ENCODE results near the gene APP. TPM values are rescaled to one million over a fixed set of nuclear protein-coding genes. Genes with fewer than 3 reads are reported as not detected.

The APP gene
- total RNA-seq, 1 donor from 2014 or later: 1,137 TPM

GRCh38 chr21:26005464-26005863, 165.1 kb downstream of the APP start:
- H3K27me3 Mint-ChIP-seq (ENCODE audit: unreplicated experiment): peaks cover 1% of the 10 kb centered on the region
- peaks cover 33% of the 10 kb centered on the region for H3K4me1 Mint-ChIP-seq (ENCODE audit: unreplicated experiment)
- peaks cover 36% of the 10 kb centered on the region for H3K36me3 Mint-ChIP-seq (ENCODE audit: low read depth, unreplicated experiment)
- TF ChIP-seq CTCF (IDR thresholded peaks at IDR 0.05; ENCODE audit: unreplicated experiment): no peak
- H3K27ac Mint-ChIP-seq (ENCODE audit: unreplicated experiment): no peak overlapping the region
- no peak overlapping the region for H3K4me3 Mint-ChIP-seq (ENCODE audit: unreplicated experiment)
- no peak for DNase-seq (ENCODE audit: low spot score)
- H3K9me3 Mint-ChIP-seq (ENCODE audit: unreplicated experiment): no peaks in the 10 kb centered on the region

- no peaks in the 10 kb centered on the region for H3K9me3 Mint-ChIP-seq (ENCODE audit: unreplicated experiment)
- no peak for TF ChIP-seq CTCF (IDR thresholded peaks at IDR 0.05; ENCODE audit: unreplicated experiment)
- H3K36me3 Mint-ChIP-seq (ENCODE audit: low read depth, unreplicated experiment): peaks cover 39% of the 10 kb centered on the region
- peaks cover 36% of the 10 kb centered on the region for H3K4me1 Mint-ChIP-seq (ENCODE audit: unreplicated experiment)
- H3K27ac Mint-ChIP-seq (ENCODE audit: unreplicated experiment): no peak overlapping the region
- H3K27me3 Mint-ChIP-seq (ENCODE audit: unreplicated experiment): peaks cover 1% of the 10 kb centered on the region
- no peak for DNase-seq (ENCODE audit: low spot score)
- H3K4me3 Mint-ChIP-seq (ENCODE audit: unreplicated experiment): no peak overlapping the region
Measured at GRCh38 chr21:26003404-26003803, 167.2 kb downstream of the APP start.

- Mint-ChIP-seq H3K27me3 (ENCODE audit: unreplicated experiment) (peaks cover 2% of the 10 kb centered on the region), H3K4me1 (ENCODE audit: unreplicated experiment) (peaks cover 40% of the 10 kb centered on the region), H3K36me3 (ENCODE audit: low read depth, unreplicated experiment) (peaks cover 48% of the 10 kb centered on the region), H3K4me3 (ENCODE audit: unreplicated experiment) (no peak overlapping the region), H3K27ac (ENCODE audit: unreplicated experiment) (no peak overlapping the region), H3K9me3 (ENCODE audit: unreplicated experiment) (no peaks in the 10 kb centered on the region)
- TF ChIP-seq CTCF (IDR thresholded peaks at IDR 0.05; ENCODE audit: unreplicated experiment): no peak
- DNase-seq (ENCODE audit: low spot score): no peak
Measured at GRCh38 chr21:26001356-26001755, 169.2 kb downstream of the APP start.

GRCh38 chr21:25999921-26000582, 170.5 kb downstream of the APP start:
- Mint-ChIP-seq H3K27ac (ENCODE audit: unreplicated experiment) (no peak overlapping the region), H3K4me1 (ENCODE audit: unreplicated experiment) (peaks cover 34% of the 10 kb centered on the region)
- DNase-seq (ENCODE audit: low spot score): no peak

More at GRCh38 chr21:25999921-26000582, 170.5 kb downstream of the APP start:
- H3K9me3 Mint-ChIP-seq (ENCODE audit: unreplicated experiment): no peaks in the 10 kb centered on the region
- H3K4me3 Mint-ChIP-seq (ENCODE audit: unreplicated experiment): no peak overlapping the region
- H3K36me3 Mint-ChIP-seq (ENCODE audit: low read depth, unreplicated experiment): peaks cover 48% of the 10 kb centered on the region
- no peak for TF ChIP-seq CTCF (IDR thresholded peaks at IDR 0.05; ENCODE audit: unreplicated experiment)
- H3K27me3 Mint-ChIP-seq (ENCODE audit: unreplicated experiment): peaks cover 3% of the 10 kb centered on the region
